ENCODE data around the gene AHNAK2.

DNA sequence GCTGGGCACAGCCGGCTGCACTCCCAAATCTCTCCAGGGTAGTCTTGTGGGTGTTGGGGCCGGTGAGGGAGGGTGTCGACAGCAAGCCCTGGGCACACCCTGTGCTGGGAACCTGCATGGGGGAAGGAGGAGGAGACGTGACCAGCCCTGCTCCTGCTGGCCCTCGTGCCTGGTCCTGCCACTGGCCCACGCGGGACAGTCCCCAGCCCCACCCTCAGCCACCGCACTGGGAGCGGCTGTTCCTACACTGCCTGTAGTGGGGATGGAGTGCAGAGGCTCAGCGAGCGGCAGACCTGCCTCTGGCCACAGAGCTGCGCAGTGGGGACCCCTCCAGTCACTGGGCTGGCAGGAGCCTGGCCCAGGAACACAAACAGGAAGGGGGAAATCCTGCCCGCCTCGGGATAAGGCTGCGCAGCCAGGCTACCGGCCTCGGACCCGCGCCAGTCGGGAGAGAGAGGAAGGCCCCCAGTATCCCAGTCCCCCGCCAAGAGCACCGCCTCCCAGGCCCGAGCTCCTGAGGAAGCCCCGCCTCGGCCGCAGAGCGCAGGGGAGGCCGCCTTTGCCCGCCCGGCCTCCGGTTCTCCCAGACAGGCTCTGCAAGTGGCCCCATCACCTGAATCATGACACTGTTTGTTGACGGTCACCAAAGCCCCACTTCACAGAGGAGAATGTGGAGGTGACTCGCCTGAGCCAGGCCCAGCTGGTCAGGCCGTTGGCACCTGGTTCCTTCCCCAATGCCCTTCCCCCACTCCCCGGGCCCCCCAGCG lies 10.6 kb downstream of the AHNAK2 start:
- TF ChIP-seq EZH2 (IDR thresholded peaks at IDR 0.05; ENCODE audit: low read depth), result no peak
- TF ChIP-seq, protein P1, sequence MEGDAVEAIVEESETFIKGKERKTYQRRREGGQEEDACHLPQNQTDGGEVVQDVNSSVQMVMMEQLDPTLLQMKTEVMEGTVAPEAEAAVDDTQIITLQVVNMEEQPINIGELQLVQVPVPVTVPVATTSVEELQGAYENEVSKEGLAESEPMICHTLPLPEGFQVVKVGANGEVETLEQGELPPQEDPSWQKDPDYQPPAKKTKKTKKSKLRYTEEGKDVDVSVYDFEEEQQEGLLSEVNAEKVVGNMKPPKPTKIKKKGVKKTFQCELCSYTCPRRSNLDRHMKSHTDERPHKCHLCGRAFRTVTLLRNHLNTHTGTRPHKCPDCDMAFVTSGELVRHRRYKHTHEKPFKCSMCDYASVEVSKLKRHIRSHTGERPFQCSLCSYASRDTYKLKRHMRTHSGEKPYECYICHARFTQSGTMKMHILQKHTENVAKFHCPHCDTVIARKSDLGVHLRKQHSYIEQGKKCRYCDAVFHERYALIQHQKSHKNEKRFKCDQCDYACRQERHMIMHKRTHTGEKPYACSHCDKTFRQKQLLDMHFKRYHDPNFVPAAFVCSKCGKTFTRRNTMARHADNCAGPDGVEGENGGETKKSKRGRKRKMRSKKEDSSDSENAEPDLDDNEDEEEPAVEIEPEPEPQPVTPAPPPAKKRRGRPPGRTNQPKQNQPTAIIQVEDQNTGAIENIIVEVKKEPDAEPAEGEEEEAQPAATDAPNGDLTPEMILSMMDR (conservative IDR thresholded peaks at IDR 0.05), result no peak
